LNCAP (cell line): Measurements from ENCODE around the gene CNTNAP2.

ENCODE experiments used
- CTCF ChIP-seq: fragments of 450-650 bp; IDR thresholded peaks from 2 replicates; pipeline ENCODE4 v1.5.1; 2017; ENCODE audit warnings: mild to moderate bottlenecking

The CNTNAP2 gene

GRCh38 chr7:147332988-147333387, 1216.4 kb downstream of the CNTNAP2 start:
- TF ChIP-seq CTCF, result no peak

- no peak for TF ChIP-seq CTCF
Measured at GRCh38 chr7:147363101-147363500, 1246.5 kb downstream of the CNTNAP2 start.

GRCh38 chr7:147376192-147376591, 1259.6 kb downstream of the CNTNAP2 start:
- no peak for TF ChIP-seq CTCF

GRCh38 chr7:147380926-147381325, 1264.3 kb downstream of the CNTNAP2 start:
- no peak for TF ChIP-seq CTCF

- TF ChIP-seq CTCF, result no peak
Measured at GRCh38 chr7:147394329-147394728, 1277.7 kb downstream of the CNTNAP2 start.

- TF ChIP-seq CTCF, result no peak
Measured at GRCh38 chr7:147400221-147400689, 1283.7 kb downstream of the CNTNAP2 start.

- TF ChIP-seq CTCF, result no peak
Measured at GRCh38 chr7:147400925-147401324, 1284.3 kb downstream of the CNTNAP2 start.

- no peak for TF ChIP-seq CTCF
Measured at GRCh38 chr7:147405621-147406020, 1289.0 kb downstream of the CNTNAP2 start.
